Measurements from ENCODE around the gene ZNRD2.

DNA sequence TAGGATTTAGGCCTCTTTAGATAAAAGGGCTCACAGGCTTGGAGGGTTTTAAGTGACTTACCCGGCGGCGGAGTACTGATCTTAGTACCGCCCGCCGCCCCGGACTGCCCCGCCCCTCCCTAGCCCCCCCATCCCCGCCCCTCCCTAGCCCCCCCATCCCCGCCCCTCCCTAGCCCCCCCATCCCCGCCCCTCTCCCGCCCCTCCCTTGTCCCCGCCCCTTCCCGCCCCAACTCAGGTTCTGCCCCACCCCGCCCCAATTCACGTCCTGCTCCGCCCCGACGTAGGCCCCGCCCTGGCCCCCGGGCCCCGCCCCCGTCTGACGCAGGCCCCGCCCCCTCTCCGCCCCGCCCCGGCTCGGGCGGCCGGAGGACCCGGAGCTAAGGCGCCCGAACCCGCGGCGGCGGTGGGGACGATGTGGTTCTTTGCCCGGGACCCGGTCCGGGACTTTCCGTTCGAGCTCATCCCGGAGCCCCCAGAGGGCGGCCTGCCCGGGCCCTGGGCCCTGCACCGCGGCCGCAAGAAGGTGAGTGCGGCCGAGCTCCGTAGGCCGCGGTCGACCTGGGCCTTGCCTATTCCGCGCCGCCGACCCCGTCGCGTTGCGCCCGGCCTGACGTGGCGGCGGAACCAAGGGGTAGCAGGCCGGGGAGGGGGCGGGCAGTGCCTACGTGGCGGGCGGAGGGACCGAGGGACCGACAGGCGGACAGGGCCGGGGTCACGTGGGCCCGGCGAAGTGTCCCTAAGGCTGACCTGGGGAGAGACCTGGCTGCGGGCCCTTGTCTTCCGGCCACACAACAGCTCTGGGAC is 45.3 kb upstream of the ZNRD2 start, which contains the start of gene SCYL1:
- TF ChIP-seq, protein P1, sequence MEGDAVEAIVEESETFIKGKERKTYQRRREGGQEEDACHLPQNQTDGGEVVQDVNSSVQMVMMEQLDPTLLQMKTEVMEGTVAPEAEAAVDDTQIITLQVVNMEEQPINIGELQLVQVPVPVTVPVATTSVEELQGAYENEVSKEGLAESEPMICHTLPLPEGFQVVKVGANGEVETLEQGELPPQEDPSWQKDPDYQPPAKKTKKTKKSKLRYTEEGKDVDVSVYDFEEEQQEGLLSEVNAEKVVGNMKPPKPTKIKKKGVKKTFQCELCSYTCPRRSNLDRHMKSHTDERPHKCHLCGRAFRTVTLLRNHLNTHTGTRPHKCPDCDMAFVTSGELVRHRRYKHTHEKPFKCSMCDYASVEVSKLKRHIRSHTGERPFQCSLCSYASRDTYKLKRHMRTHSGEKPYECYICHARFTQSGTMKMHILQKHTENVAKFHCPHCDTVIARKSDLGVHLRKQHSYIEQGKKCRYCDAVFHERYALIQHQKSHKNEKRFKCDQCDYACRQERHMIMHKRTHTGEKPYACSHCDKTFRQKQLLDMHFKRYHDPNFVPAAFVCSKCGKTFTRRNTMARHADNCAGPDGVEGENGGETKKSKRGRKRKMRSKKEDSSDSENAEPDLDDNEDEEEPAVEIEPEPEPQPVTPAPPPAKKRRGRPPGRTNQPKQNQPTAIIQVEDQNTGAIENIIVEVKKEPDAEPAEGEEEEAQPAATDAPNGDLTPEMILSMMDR (IDR thresholded peaks at IDR 0.05; ENCODE audit: insufficient read depth, low read depth, low read length), result no peak
- no peak for TF ChIP-seq EZH2 (IDR thresholded peaks at IDR 0.05; ENCODE audit: insufficient read depth, low read length)

Data from astrocyte (in vitro differentiated cells and primary cell).